T-helper 22 cell (primary cell): Measurements from ENCODE around the gene RIPK3.

Experiments
- DNase-seq: peaks from one replicate; pipeline ENCODE4 v3.0.0-alpha.2; 2020; ENCODE audit warnings: low read depth

The RIPK3 gene

DNA sequence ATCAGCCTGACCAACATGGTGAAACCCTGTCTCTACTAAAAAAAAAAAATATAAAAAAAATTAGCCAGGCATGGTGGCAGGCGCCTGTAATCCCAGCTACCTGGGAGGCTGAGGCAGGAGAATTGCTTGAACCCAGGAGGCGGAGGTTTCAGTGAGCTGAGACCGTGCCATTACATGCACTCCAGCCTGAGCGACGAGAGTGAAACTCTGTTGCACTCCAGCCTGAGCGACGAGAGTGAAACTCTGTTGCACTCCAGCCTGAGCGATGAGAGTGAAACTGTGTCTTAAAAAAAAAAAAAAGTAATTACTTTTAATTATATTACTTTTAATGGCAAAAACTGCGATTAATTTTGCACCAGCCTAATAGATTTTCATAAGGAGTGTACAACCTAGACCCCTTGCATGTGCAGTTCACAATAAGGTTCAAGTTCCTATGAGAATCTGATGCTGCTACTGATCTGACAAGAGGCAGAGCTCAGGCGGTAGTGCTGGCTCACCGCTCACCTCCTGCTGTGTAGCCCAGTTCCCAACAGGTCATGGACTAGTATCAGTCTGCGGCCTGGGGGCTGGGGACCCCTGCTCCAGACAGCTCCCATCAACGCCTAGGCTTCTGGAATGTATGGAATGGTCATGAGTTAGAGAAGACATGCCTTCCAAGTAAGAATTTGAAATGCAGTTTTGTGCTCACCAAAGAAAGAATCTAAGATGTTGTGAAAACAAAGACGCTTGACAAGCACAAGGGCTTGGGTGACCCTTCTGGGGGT, 18.4 kb downstream of the RIPK3 start:
- no peak for DNase-seq

DNA sequence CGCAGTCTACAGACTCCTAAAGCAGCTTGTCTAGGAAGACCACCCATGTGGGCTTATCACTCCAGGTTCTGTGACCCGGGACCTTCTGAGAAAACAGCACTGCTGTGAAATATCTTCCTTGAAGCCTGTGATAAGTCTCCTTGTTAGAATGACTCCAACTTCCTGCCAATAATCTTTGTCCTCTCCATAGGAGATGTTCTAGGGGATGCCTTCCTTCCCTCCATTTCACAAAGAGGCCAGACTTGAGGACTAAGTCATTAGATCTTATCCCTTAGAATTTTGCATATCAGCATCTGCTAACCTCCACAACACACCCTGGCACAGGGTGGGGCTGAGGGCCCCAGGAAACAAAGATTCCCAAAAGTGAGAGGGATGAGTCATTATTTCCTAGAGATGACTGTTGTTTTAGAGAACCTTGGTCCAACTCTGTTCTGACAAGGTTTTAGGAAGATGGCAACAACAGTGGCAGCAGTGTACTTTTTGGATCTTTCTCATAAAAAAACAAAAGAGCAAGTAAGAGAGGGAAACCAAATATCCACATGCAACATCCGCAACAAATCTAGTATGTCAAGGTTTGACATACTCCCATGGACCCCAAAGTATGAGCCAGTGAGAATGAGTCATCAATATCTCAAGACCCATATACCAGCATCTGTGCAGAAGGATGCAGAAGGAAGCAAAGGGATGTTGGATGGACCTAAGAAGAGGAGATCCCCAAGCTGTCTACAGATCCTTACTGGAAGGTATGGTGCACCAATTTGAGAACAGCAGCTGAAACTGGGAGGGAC, 22.5 kb downstream of the RIPK3 start:
- DNase-seq: no peak

DNA sequence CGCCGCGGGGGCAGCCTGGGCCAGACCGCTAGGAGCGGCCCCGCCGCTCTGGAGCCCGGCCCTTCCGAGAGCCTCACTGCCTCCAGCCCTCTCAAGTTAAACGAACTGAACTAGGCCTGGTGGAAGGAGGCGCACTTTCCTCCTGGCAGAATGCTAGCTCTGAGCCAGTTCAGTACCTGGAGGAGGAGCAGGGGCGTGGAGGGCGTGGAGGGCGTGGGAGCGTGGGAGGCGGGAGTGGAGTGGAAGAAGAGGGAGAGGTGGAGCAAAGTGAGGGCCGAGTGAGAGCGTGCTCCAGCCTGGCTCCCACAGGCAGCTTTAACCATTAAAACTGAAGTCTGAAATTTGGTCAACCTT, 23.2 kb downstream of the RIPK3 start:
- DNase-seq: no peak

DNA sequence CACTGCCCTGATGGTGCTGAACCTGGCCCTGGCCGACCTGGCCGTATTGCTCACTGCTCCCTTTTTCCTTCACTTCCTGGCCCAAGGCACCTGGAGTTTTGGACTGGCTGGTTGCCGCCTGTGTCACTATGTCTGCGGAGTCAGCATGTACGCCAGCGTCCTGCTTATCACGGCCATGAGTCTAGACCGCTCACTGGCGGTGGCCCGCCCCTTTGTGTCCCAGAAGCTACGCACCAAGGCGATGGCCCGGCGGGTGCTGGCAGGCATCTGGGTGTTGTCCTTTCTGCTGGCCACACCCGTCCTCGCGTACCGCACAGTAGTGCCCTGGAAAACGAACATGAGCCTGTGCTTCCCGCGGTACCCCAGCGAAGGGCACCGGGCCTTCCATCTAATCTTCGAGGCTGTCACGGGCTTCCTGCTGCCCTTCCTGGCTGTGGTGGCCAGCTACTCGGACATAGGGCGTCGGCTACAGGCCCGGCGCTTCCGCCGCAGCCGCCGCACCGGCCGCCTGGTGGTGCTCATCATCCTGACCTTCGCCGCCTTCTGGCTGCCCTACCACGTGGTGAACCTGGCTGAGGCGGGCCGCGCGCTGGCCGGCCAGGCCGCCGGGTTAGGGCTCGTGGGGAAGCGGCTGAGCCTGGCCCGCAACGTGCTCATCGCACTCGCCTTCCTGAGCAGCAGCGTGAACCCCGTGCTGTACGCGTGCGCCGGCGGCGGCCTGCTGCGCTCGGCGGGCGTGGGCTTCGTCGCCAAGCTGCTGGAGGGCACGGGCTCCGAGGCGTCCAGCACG, 23.8 kb downstream of the RIPK3 start:
- no peak for DNase-seq

DNA sequence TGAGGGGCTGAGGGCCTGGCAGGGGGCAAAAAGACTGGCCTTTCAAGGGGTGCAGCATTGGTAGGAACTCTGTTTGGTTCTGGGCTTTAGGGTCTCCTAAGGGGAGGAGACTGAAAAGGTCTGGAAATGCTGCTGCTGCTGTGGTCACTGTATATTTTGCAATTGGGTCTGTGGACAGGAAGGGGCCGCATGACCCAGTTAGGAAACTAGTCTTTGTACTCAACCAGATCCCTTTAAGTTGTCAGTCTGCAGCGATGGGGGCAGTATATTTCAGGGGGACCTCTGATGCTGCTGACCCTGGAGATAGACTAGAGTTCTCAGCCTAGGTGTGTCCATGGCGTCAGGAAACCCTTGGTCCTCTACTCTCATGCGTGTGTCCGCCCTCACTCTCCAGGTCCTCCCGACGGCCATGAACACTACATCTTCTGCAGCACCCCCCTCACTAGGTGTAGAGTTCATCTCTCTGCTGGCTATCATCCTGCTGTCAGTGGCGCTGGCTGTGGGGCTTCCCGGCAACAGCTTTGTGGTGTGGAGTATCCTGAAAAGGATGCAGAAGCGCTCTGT, 24.5 kb downstream of the RIPK3 start:
- no peak for DNase-seq

DNA sequence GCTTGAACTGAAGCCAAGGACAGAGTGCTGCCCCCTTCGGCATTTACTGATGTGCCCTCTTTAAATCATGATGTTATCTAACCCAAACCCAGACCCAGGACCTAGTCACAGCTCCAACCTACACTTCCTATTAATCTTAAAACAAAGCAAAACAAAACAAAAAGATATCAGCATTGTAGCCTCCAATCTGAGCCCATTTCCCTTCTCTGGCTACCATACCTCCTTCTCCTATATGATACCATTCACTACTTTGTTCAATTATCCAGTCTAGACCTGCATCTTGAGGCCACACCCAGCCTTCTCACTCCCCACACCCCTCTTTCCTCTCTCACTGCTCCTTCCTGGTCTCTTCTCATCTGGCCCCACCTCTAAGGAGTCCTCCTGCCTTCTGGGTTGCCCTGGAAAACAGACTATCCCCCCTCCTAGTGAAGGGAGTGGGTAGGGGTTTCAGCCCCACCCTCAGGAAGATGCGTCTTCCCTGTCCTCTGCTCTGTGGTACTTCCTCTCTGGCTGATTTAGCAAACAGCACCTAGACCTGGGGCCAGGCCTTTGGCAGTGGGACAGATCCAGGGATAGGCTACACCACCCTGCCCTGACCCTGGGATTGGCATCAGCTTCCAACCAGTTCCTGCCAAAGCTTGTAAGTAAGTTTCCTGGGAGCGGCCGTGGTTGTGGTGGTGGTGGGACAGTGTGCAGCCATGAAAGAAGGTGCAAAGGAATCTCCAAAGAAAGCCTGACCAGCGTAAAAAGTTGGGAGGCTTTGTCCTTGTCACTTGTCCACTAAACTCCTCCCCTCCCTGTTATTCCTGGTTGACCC, 25.2 kb downstream of the RIPK3 start:
- DNase-seq: no peak

DNA sequence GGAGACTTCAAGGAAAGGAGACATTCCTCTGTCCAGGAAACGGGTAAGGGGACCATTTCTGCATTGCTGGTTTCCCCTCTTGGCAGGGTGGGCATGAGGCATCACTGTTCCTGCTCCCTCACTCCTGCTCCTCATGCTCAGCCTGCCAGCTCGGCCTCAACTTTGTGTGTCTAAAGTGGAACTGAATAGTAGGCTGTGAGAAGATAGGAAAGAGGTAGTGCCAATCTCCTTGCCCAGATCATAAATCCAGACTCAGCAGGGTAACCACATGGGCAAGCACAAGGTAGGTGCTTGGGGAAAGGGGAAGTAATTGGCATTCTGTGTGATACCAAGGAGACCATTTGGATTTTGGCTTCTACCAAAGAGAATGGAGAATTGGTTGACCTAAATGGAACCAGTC, 25.9 kb downstream of the RIPK3 start:
- DNase-seq: no peak

DNA sequence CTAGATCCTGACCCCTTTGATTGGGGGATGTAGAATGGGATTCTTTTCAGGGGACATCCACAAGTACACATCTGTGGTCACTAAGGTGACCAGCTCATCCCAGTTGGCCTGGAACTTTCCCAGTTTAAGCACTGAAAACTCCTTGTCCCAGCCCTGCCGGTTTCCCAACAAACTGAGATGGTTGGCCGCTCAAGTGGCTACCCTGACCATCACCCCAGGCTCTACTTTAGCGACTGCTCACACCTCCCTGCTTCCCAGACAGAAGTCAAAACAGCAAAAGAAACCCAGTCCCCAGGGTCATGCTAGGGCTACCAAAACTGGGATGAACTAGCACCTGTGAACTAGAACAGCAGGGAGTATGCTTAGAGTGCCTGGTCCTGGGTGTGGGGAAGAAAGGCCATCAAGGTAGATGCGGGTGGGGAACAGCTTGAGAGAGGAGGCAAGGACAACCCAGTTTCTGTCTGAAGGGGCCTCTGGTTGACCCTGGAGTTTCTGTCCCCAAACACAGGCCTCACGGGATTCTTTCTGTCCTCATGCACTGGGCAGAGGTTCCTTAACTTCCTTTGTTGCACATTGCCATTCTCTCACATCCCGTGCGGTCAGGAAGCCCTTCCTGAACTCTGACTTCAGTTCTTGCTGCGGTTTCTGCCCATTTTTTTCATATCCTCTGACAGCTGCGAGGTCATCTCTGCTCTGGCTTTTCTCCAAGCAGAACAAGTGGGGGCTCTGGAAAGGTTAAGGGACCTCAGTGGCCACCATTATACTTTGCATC, 26.9 kb downstream of the RIPK3 start:
- peak; percentile 40 for DNase-seq

DNA sequence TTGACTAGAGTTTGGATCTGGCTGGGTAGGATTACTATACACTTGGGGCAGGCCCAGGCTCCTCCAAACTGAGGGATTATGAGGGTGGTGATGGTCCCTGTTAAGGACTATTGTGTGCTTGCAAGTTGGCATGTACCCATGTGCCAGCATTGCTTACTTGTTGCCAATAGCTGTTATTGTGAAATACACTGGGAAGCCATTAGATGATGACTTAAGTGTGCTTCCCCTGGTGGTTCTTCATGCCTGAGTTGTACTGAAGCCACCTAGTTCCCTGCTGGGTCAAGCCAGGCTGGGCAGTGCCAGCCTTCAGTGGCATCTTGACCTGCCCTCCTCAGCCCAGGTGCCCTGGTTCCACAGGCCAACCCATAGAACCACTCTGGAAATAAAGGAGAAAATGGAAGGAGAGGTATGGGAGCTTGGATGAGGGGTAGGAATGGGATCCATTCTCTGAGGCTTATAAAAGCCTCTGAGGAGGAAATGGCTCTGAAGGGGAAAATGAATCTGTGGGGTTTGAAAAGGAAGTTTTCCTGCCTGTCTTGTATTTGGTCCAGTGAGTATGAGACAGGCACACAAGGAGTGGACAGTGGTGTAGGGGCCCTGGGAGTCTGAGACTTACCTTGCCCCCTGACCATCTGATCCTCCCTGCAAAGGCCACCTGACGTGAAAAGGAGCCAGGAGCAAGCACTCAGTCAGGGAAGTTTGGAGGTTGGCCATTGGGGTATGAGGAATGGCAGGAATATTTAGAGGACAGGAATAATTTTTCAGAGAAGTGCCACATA, 27.8 kb downstream of the RIPK3 start:
- no peak for DNase-seq

DNA sequence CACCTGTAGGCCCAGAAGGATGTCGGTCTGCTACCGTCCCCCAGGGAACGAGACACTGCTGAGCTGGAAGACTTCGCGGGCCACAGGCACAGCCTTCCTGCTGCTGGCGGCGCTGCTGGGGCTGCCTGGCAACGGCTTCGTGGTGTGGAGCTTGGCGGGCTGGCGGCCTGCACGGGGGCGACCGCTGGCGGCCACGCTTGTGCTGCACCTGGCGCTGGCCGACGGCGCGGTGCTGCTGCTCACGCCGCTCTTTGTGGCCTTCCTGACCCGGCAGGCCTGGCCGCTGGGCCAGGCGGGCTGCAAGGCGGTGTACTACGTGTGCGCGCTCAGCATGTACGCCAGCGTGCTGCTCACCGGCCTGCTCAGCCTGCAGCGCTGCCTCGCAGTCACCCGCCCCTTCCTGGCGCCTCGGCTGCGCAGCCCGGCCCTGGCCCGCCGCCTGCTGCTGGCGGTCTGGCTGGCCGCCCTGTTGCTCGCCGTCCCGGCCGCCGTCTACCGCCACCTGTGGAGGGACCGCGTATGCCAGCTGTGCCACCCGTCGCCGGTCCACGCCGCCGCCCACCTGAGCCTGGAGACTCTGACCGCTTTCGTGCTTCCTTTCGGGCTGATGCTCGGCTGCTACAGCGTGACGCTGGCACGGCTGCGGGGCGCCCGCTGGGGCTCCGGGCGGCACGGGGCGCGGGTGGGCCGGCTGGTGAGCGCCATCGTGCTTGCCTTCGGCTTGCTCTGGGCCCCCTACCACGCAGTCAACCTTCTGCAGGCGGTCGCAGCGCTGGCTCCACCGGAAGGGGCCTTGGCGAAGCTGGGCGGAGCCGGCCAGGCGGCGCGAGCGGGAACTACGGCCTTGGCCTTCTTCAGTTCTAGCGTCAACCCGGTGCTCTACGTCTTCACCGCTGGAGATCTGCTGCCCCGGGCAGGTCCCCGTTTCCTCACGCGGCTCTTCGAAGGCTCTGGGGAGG, 28.9 kb downstream of the RIPK3 start, which contains the start of gene LTB4R:
Gene LTB4R (plus strand): TSS at position 857 of the 959 bp plus-strand sequence. CDS start 4,150 bp downstream, outside the sequence.
- peak; percentile 59 for DNase-seq

DNA sequence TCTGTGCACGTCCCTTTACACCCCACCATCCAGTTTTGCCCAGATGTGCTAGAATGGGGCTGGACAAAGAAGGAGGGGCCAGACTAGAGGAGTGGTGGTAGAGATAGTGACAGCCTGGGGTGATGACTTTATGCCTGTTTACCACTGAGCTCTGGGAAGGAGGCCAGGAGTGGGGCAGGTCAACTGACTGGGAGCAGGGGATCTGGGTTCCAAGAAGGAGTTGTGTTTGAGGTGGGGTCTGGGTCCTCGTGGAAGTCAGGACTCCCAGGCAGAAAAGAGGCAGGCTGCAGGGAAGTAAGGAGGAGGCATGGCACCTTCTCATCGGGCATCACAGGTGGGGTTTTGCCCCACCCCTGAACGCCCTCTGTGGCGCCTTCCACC, 29.5 kb downstream of the RIPK3 start:
- no peak for DNase-seq

DNA sequence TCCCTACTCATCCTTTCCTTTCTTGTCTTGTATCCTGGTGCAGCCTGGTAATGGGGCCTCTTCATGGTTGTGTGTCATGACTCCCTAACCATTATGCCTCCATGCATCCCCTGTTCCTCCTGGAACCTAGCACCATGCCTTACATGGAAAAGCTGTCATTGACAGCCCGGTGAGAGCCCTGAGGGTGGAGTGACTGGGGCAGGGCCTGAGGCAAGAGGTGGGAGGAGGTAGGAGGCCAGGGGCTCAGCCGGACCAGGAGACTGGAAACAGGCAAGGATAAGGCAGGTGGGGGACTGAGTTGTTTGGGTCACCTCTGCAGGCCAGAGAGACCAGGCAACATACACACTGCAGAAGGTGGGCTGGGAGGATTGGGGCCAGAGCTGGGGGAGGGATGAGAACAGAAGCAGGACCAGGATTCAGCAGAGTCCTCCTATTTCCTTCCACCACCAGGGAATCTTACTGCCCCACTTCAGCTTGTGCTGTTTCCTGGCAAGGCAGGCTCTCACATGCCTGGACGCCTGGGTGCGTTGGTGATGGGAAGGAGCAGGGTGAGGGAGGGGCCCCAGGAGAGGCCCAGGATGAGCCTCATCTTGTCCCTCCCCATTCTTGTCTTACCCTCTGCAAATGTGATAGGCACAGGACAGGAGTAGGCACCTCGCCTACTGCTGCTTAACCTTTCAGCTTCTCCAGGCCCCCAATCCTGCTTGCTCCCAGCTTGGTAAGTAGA, 30.1 kb downstream of the RIPK3 start, which contains the start of gene LTB4R2:
Gene LTB4R2 (plus strand): TSS at position 603 of the 727 bp plus-strand sequence. CDS start 525 bp downstream, outside the sequence.
- no peak for DNase-seq

DNA sequence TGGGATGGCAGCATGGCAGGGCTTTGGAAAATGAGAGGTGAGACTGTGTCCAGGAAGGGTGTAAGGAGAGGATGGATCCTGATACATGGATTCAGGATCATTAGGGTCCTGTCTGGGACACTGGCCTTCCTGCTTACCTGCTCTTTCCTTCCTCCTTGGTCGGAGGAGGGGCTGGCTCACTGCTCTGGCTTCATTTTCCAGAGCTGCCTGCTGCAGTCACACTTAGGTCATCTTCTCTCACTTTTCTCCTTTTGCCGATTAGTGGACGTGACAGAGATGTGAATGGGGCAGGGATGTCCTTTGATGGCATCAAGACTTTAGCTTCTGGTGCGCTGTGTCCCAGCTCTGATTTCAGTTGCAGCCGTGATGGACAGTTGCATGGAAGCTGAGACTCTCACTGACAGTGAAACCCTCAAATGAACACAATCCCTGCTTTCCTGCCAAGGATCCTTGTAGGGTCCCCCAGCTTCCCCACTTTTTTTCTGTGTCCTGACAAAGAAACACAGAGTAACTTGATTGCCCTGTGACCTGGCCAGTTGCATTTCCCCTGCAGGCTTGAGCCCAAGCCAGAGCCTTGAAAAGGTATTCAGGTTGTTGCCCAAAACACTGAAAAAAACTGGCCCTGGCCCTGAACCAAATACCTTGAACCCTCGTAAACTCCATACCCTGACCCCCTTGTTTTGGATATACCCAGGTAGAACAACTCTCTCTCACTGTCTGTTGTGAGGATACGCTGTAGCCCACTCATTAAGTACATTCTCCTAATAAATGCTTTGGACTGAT, 31.3 kb downstream of the RIPK3 start:
- DNase-seq: no peak

DNA sequence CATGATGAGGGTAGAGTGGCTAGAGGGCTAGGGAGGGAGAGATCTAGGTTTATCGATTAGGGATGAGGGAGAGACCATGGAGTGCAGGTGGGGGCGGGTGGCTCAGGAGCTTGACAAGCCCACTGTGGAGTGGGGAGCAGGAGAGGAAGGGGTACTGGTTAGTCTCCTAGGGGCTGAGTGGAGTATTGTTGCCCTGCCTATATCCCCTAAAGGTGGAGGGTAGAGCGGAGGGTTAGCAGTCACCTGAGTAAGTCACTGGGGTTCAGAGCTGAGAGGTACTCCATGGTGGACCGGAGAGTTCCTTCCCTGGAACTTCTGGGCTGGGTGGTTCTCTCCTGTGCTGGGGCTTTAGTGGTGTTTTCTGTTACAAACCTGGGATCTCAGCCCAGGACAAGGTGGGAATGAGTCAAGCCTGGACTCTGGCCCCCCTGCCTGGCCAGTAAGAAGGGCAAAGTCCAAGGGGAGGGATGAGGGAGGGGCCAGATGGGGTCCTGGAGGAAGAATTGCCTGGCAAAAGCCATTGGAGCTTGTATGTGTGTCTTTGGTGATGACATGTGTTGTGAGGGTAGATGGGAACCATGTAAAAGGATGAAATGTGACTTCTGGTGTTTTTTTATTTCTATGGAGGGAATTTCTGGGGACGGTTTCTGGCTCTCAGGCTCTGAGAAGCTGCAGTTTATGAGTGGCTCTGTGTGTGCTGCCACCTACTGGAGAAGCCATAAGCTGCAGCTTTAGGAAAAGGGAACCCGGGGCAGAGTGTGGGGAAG, 32.0 kb downstream of the RIPK3 start, which contains the start of gene CIDEB:
Gene CIDEB (minus strand): TSS at position 403 of the 767 bp plus-strand sequence. CDS start 119 bp downstream, at position 284.
- peak; percentile 23 for DNase-seq

DNA sequence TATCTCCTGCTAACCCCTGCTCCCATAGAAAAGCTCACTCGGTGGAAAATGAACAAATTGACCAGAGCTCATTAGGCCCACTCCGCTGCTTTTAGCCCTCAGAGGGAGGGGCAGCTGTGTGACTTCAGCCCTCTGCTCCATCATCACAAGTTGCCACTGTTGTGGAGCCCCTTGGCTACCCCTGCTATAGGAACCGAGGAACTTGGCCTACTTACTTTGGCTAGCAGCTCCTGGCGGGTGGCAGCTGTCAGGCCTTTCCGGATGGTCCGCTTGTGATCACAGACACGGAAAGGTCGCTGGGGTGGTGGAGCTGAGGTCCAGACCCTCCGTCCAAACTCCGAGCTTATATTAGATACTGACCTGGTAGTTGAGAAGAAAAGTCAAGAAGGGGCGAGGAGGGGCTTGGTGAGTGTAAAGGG, 32.6 kb downstream of the RIPK3 start:
- DNase-seq: no peak

DNA sequence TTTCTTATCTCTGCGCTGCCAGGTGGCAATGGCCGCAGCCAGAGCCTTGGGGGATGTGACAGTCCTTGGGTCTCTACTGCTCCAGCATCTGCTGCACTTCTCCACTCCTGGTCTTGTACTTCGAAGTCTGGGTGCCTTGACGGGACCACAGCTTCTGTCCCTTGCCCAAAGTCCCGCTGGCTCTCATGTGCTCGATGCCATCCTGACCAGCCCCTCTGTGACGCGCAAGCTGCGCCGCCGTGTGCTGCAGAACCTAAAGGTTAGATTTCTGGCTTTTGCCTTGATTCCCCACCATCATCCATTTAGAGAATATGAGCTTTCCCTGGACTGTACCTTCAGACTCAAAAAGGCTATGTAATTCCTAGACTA, 35.8 kb downstream of the RIPK3 start:
- DNase-seq: no peak
